ENCODE results near the gene CDK19.

DNA sequence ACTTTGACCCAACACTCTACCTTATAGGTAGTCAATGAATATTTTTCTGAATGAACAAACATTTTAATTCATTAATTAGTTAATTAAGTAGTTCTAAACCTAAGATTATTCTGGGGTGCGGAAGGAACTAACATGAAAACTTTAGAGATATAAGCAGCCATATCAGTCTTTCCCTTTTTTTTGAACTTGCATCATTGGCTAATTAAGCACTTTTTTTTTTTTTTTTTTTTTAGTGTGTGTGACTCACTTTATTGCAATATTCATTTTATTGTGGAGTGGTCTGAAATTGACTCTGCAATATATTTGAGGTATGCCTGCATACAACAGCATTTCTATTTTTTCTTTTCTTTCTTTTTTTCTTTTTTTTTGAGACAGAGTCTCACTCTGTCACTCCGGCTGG, 37.5 kb upstream of the CDK19 start:
- TF ChIP-seq, protein P1, sequence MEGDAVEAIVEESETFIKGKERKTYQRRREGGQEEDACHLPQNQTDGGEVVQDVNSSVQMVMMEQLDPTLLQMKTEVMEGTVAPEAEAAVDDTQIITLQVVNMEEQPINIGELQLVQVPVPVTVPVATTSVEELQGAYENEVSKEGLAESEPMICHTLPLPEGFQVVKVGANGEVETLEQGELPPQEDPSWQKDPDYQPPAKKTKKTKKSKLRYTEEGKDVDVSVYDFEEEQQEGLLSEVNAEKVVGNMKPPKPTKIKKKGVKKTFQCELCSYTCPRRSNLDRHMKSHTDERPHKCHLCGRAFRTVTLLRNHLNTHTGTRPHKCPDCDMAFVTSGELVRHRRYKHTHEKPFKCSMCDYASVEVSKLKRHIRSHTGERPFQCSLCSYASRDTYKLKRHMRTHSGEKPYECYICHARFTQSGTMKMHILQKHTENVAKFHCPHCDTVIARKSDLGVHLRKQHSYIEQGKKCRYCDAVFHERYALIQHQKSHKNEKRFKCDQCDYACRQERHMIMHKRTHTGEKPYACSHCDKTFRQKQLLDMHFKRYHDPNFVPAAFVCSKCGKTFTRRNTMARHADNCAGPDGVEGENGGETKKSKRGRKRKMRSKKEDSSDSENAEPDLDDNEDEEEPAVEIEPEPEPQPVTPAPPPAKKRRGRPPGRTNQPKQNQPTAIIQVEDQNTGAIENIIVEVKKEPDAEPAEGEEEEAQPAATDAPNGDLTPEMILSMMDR (conservative IDR thresholded peaks at IDR 0.05) = no peak
- TF ChIP-seq ZFX (IDR thresholded peaks at IDR 0.05) = no peak

Data from C4-2B (cell line).